ENCODE data around the gene PAPSS1. TPM values are rescaled to one million over a fixed set of nuclear protein-coding genes. Genes with fewer than 3 reads are reported as not detected.

The PAPSS1 gene
- total and polyA plus RNA-seq, 10 of the 15 experiments (the other 5 are each of a cell fraction or from before 2014, with no cell fraction given) = 22.6 to 73.0 (median 30.6) TPM

GRCh38 chr4:107714256-107714655, 5.8 kb downstream of the PAPSS1 start:
- H3K9me3 ChIP-seq (replicated peaks; ENCODE audit: control insufficient read depth, insufficient read depth, low read length) = no peaks in the 10 kb centered on the region
- no TSS peak for BruUV-seq (replicated peaks)
- TF ChIP-seq NR2F1 (conservative IDR thresholded peaks at IDR 0.05) (no peak), IKZF1 (conservative IDR thresholded peaks at IDR 0.05) (no peak), HCFC1 (IDR thresholded peaks at IDR 0.05; ENCODE audit: low read length) (no peak), ESRRA (IDR thresholded peaks at IDR 0.05; ENCODE audit: low read length) (no peak)
- intact Hi-C loops (cut with micrococcal nuclease; ENCODE audit: unreplicated experiment) (no loop called here), in situ Hi-C loops (cut with MboI) (loop anchor here (25.0 kb wide), 1 partner anchor 448 kb away; the partner anchor contains the start of gene LEF1)
- no peaks in the 10 kb centered on the region for H4K20me1 ChIP-seq (ENCODE audit: control insufficient read depth, insufficient read depth)
- H3K27ac ChIP-seq (ENCODE audit: control insufficient read depth, insufficient read depth) = no peak overlapping the region
- H3K9ac ChIP-seq (ENCODE audit: control insufficient read depth, insufficient read depth, low read length) = no peak overlapping the region
- ATAC-seq (no peak), DNase-seq (ENCODE audit: low read depth, low spot score) (no peak), FAIRE-seq (no peak)
- ChIA-PET SMC1A (ENCODE audit: uncharacterized antibody, unreplicated experiment) (interaction anchor here (1.4 kb wide), 1 partner anchor 161 kb away, joined by 3 read pairs; no protein-coding TSS in a partner anchor), RAD21 (ENCODE audit: unreplicated experiment) (no interaction called here), CTCF (no interaction called here), POLR2A (no interaction called here)
- peaks cover 9% of the 10 kb centered on the region for H3K79me2 ChIP-seq (ENCODE audit: control insufficient read depth, insufficient read depth, low read length)
- H3K4me3 ChIP-seq = no peak overlapping the region
- 96% methylated on average over 3 of the region's 3 CpGs for WGBS (ENCODE audit: insufficient coverage, insufficient replicate concordance, low lambda C conversion rate, missing lambda C conversion rate)
- H3K4me2 ChIP-seq (ENCODE audit: control insufficient read depth, insufficient read depth) = no peak overlapping the region
- H3K27me3 ChIP-seq (replicated peaks in 1 of 2; ENCODE audit: control insufficient read depth in 2 of 2, insufficient read depth in 2 of 2, low read length in 1 of 2) = no peaks in the 10 kb centered on the region
- H3K36me3 ChIP-seq (ENCODE audit: control insufficient read depth in 2 of 2, insufficient read depth in 2 of 2, low read length in 1 of 2) = no peaks in the 10 kb centered on the region
- no peak overlapping the region for H2AFZ ChIP-seq (ENCODE audit: control insufficient read depth, low read depth, low read length)
- 0 out of 2 replicates have a peak, but pooled peaks cover 3% of the 10 kb centered on the region for H3K4me1 ChIP-seq (ENCODE audit: control insufficient read depth, insufficient read depth, low read length)

GRCh38 chr4:107712236-107712635, 7.8 kb downstream of the PAPSS1 start:
- whole genome bisulfite sequencing (ENCODE audit: insufficient coverage, insufficient replicate concordance, low lambda C conversion rate, missing lambda C conversion rate) = 100% methylated on average over 2 of the region's 2 CpGs
- Histone ChIP-seq H3K4me1 (ENCODE audit: control insufficient read depth, insufficient read depth, low read length) (no peaks in the 10 kb centered on the region), H2AFZ (ENCODE audit: control insufficient read depth, low read depth, low read length) (no peak overlapping the region), H3K79me2 (ENCODE audit: control insufficient read depth, insufficient read depth, low read length) (no peaks in the 10 kb centered on the region; the same call in none of the 2 replicates), H3K9me3 (replicated peaks; ENCODE audit: control insufficient read depth, insufficient read depth, low read length) (peaks cover 2% of the 10 kb centered on the region; the same call in 1 of the 3 replicates), H3K27ac (ENCODE audit: control insufficient read depth, insufficient read depth) (no peak overlapping the region), H3K9ac (ENCODE audit: control insufficient read depth, insufficient read depth, low read length) (no peak overlapping the region), H3K4me3 (no peak overlapping the region), H4K20me1 (ENCODE audit: control insufficient read depth, insufficient read depth) (no peaks in the 10 kb centered on the region), H3K27me3 (replicated peaks in 1 of 2; ENCODE audit: control insufficient read depth in 2 of 2, insufficient read depth in 2 of 2, low read length in 1 of 2) (no peaks in the 10 kb centered on the region), H3K4me2 (ENCODE audit: control insufficient read depth, insufficient read depth) (no peak overlapping the region), H3K36me3 (ENCODE audit: control insufficient read depth in 2 of 2, insufficient read depth in 2 of 2, low read length in 1 of 2) (no peaks in the 10 kb centered on the region)
- ChIA-PET SMC1A (ENCODE audit: uncharacterized antibody, unreplicated experiment) (no interaction called here), CTCF (no interaction called here), POLR2A (interaction anchor here (0.7 kb wide), 1 partner anchor 19 kb away, joined by 4 read pairs; no protein-coding TSS in a partner anchor), RAD21 (ENCODE audit: unreplicated experiment) (no interaction called here)
- ATAC-seq (no peak), DNase-seq (ENCODE audit: low read depth, low spot score) (no peak), FAIRE-seq (no peak)
- no TSS peak for BruUV-seq (replicated peaks)
- intact Hi-C loops (cut with micrococcal nuclease; ENCODE audit: unreplicated experiment) = no loop called here
- in situ Hi-C loops (cut with MboI) = loop anchor here (25.0 kb wide), 1 partner anchor 450 kb away; the partner anchor contains the start of gene LEF1
- TF ChIP-seq ETV6 (conservative IDR thresholded peaks at IDR 0.05 in 1 of 2, IDR thresholded peaks at IDR 0.05 in 1 of 2; ENCODE audit: borderline replicate concordance in 1 of 2, low read depth in 1 of 2) (no peak), MTA2 (IDR thresholded peaks at IDR 0.05; ENCODE audit: low read depth) (no peak), NR2C1 (IDR thresholded peaks at IDR 0.05) (no peak), ZBTB33 (IDR thresholded peaks at IDR 0.05) (no peak), RELB (IDR thresholded peaks at IDR 0.05; ENCODE audit: low read depth) (no peak), BCLAF1 (IDR thresholded peaks at IDR 0.05) (no peak), NRF1 (conservative IDR thresholded peaks at IDR 0.05; ENCODE audit: low read depth, low read length) (no peak), POLR2AphosphoS2 (IDR thresholded peaks at IDR 0.05; ENCODE audit: low read depth, low read length) (no peak)
